Left cardiac atrium (tissue), 4 donors: ENCODE measurements around the gene TRPC5OS. TPM values are rescaled to one million over a fixed set of nuclear protein-coding genes. Genes with fewer than 3 reads are reported as not detected.
A peak's percentile ranks its signal among the peaks of the same experiment; 100 is the strongest.

Source experiments
- ATAC-seq, 2 donors: fragments of 200-7000 bp; cut with Tn5 transposase; one replicate each; pipeline ENCODE4 v1.9.1; 2020; ENCODE audit warnings: mild to moderate bottlenecking in 2 of 2, moderate library complexity in 2 of 2
- DNase-seq: peaks from one replicate; pipeline ENCODE4 v3.0.0-alpha.2; 2020
- intact Hi-C, 2 donors: fragments of 100-400 bp; cut with DNase I; formaldehyde crosslinking; loops; one replicate each; pipeline versions ENCODE4 v1.14.1 to v1.15.1; 2022 to 2023
- total RNA-seq, 2 donors: library from RNA; stranded (reverse); fragmentation: NEBNext Ultra II Directional; extraction: Animal tissue kit (Norgen Biotek cat#: 25700); gene quantifications; one replicate each; pipeline ENCODE4 v1.2.1, GENCODE V29; 2021
- donor health status: DM: no; HTN: yes; CAD: no.
- donor health status: DM: no; HTN: yes; CAD: no; lungs with severe emphysema.
- donor health status: DM: yes; HTN: yes; CAD: no.
- donor health status: Dilated cardiomyopathy.

The TRPC5OS gene
- total RNA-seq, 2 donors from 2014 or later = 0.15 TPM; not detected in 1

DNA sequence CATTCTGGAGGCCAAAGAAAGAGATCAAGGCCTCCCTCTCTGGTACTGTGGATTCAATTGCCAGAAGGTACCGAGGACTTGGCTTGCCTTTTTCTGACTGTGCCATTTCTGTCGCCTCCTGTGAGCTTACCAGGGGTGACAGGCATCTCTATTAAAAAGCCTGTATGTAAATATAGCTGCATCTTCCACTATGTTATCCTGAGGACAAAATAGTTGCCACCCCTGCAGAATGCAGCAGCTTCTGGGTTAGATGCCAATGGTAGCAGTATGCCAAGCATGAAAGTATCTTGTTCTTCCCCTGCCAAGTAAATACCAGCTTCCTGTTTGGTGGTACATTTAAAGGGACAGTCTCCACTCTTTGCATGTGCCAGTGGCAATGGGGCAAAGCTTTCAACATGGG is 10.7 kb downstream of the TRPC5OS start:
- peak; percentile 81 to 91 for ATAC-seq
- peak; percentile 18 for DNase-seq
- intact Hi-C loops = no loop called here

DNA sequence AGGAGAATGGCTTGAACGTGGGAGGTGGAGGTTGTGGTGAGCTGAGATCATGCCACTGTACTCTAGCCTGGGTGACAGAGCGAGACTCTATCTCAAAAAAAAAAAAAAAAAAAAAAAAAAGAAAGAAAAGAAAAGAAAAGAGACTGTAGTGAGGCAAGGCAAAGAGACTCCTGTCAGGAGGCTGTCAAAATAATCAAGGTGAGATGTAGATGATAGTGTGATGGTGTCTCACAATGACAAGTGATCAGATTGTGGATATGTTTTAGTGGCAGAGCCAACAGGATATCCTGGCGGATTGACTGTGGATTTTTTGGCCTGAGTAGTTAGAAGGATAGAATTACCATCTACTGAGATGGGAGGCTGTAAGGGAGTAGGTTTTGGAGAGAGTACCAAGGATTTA is 12.6 kb downstream of the TRPC5OS start:
- DNase-seq (no peak), ATAC-seq (no peak)
- intact Hi-C loops = no loop called here

- ATAC-seq = no peak
- DNase-seq = no peak
- intact Hi-C loops = no loop called here
Observed at GRCh38 chrX:111892375-111892774, 16.4 kb downstream of the TRPC5OS start.

GRCh38 chrX:111896148-111896547 is 20.2 kb downstream of the TRPC5OS start:
- intact Hi-C loops = no loop called here
- ATAC-seq (no peak), DNase-seq (no peak)

- ATAC-seq (peak in 1 of 2 donors; percentile 81), DNase-seq (no peak)
- intact Hi-C loops = no loop called here
Observed at GRCh38 chrX:111914398-111915090, 38.6 kb downstream of the TRPC5OS start.

DNA sequence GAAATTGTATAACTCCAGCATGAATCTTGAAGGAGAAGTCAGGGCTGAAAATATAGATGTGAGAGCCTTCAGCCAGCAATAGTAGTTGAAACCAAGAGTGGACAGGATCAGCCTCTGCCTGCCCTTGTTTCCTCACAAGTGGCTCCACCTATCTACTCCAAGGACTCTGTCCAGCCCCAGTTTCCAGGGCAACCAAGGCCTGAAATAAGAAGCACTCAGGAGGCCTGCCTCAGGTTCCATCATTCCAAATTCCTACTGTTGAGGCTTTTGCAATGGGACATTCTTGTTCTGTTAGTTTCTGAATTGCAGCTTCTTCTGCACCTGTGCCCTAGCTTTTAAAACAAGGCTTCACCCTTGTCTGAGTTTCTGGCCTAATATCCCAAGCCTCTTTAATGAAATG is 41.6 kb downstream of the TRPC5OS start:
- intact Hi-C loops = no loop called here
- DNase-seq (no peak), ATAC-seq (no peak)

GRCh38 chrX:111928456-111928855 is 52.5 kb downstream of the TRPC5OS start:
- intact Hi-C loops = no loop called here

More at GRCh38 chrX:111928456-111928855, 52.5 kb downstream of the TRPC5OS start:
- ATAC-seq (no peak), DNase-seq (no peak)

Other genes with a start within 250 kb of the TRPC5OS start
- gene ALG13, start 195.0 kb upstream of the TRPC5OS start, total RNA-seq = 10 to 100 TPM; 21.6 to 29.3 TPM
- gene TRPC5, start 206.6 kb downstream of the TRPC5OS start, total RNA-seq = not detected
- not detected for gene RTL4, start 206.8 kb downstream of the TRPC5OS start, total RNA-seq